HG02588 (cell line): ENCODE measurements around the gene FCRLA.

Experiments
- ATAC-seq: cut with Tn5 transposase; IDR thresholded peaks from one replicate; pipeline ENCODE4 v1.9.1; 2021; ENCODE audit warnings: mild to moderate bottlenecking, moderate library complexity; ENCODE audit not compliant: unreplicated experiment

The FCRLA gene

DNA sequence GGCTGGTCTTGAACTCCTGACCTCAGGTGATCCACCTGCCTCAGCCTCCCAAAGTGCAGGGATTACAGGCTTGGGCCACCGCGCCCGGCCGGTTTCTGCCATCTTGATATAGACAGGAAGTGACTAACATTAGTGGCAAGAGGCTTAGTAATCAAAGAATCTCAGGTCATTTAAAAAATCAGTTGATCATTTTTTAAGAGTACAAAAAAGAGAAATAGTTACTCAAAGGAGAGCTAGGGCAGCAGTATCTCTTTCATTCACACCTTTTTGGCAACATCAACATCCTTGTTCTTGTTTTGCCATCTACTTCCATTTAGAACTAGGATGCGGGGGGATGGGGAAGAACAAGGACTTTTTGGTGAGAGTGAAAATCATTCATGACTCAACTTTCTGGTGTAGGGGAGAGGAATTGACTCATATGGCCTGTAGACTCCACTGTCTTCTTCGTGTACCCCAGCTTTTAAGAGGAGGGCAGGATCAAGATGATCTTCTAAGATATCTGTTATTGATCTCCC, 23.1 kb downstream of the FCRLA start:
- no peak for ATAC-seq

DNA sequence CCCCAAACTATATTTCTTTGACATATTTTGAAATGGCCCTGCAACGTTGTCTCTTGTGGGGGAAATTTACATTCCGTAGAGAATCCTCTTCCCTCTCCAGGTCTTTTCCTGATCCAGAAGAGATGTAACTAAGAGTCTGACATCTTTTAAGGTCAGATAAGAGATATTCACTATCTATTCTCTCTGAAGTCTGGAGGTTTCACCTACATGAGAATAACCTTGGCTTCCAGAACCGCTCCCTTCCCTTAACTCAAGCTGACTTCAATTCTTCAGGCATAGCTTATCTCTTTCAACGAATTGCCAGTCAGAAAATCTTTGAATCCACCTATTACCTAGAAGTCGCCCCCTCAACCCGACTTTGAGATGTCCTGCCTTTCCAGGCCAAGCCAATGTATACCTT, 24.2 kb downstream of the FCRLA start:
- ATAC-seq: no peak

DNA sequence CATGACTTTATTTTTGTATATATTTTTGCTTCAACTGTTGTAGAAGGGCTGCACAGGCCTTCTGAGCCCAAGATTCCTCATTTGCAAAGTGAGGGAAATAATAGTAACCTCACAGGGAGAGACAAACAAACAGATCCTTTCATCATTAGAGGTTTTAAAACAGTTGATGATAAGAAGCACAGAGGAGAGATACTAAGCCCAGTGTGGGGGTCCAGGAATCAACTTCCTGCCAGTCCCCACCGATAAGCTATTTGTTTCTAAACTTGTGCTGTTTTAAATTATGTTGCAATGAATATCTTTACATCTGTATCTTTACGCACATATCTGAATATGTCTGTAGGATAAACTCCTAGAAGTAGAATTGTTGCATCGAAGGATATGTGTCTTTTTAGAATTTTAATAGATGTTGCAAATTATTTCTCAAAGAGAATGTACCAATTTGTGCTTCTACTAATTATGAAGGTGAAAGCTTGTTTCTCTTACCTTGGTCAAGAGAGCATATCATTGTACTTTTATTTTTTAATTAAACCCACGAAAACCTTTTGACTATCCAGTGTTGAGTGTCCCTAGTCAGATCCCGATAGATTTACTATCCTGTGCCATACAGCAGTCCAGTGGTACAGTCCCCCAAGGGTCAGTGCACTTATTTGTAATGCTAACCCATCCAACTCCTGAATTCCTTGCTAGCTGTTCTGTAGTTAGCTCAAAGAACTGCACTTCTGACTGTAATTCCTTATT, 25.1 kb downstream of the FCRLA start:
- ATAC-seq: no peak

DNA sequence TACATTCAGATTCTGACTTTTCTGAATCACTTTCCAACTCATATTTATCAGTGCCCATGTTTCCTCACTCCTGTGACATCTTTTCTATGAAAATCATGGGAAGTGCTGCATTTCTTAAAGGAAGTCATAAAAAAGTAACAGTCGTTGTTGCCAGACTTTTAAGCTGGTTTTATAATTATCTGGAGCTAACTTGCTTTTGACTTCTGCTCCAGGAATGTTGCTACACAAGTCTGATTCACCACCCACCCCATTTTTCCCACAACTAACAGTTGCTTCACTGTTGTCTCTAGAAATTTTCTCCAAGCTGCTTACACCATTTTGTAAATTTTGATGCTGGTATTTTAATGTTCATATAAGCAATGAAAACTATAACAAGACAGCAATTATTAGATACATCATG, 26.5 kb downstream of the FCRLA start:
- no peak for ATAC-seq

DNA sequence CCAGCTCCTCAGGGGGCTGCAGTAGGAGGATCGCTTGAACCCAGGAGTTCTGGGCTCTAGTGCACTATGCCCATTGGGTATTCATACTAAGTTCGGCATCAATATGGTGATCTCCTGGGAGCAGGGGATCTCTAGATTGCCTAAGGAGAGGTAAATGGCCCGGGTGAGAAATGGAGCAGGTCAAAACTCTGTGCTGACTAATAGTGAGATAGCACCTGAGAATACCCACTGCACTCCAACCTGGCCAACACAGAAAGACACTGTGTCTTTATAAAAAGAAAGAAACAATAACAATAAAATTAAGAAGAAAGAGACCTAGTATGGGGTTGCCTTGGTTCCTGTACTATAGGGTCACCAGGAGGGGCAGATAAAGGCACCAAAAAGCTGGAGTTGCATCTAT, 28.8 kb downstream of the FCRLA start:
- no peak for ATAC-seq

DNA sequence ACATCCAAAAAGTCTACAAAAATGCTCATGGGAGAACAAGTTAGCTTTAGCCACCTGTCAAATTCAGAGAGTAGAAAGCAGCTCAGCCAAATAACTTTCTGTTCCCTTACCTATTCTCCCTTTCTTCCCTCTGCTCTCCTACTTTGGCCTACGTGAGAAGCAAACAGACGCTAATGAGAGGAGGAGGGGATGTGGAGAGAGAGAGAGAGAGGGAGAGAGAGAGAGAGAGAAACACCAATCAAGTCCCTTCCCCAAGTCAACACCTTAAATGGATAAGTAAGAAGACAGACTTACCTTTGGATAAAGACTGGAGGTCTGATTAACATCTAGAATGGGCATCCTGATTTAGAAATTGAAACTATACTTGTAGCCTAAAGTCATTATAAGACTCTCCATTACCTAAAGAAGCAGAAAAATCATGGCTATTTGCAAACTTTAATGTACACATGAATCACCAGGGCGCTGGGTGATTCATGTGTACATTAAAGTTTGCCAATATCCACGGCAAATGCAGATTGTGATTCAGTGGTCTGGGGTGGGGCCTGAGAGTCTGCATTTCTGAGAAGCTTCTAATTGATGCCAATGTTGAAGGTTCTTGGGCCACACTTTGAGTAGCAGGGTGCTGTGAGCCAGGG, 29.4 kb downstream of the FCRLA start:
- no peak for ATAC-seq

DNA sequence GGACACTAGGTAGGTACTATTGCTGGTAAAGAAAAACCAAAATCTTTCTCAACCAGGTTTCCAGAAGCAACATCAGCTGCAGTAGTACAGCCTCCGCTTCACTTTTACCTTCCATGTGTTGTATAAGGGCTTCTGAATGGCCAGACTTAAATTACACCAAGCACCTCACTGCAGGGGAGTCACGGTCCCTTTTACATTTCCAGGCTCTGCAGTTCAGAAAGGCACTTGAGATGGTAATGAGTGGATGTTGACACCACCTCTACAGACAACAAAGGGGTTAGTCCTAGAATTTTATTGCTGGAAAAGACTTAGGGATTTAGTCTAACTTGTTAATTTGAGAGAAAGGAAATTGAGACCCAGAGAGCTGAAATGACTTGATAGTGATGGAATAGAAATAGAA, 30.6 kb downstream of the FCRLA start:
- no peak for ATAC-seq

DNA sequence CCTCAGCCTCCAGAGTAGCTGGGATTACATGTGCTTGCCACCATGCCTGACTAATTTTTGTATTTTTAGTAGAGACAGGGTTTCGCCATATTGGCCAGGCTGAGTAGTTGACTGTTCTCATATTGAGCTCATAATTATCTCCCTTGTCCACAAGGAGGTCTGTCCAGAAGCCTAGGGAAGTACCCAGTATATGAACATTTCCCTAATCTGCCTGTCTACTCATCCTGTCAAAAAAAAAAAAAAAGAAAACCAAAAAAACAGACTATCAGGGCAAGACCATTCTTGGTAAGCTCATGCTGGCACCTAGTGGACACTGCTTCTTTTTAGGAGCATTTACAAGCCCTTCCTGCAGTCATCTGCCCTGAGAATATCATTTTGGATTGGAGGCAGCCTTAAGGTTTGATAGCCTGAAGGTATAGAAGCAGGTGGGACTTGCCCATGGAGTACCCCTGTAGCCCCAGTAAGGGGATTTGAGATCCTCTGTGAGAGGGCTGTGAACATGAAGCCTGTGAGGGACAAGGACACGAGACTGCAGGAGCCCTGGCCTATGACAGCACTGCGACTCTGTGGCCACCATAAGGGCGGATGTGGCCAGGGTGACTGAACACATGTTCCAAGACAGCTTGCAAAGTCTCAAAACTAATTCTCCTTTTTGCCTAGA, 31.7 kb downstream of the FCRLA start:
- peak; percentile 65 for ATAC-seq

DNA sequence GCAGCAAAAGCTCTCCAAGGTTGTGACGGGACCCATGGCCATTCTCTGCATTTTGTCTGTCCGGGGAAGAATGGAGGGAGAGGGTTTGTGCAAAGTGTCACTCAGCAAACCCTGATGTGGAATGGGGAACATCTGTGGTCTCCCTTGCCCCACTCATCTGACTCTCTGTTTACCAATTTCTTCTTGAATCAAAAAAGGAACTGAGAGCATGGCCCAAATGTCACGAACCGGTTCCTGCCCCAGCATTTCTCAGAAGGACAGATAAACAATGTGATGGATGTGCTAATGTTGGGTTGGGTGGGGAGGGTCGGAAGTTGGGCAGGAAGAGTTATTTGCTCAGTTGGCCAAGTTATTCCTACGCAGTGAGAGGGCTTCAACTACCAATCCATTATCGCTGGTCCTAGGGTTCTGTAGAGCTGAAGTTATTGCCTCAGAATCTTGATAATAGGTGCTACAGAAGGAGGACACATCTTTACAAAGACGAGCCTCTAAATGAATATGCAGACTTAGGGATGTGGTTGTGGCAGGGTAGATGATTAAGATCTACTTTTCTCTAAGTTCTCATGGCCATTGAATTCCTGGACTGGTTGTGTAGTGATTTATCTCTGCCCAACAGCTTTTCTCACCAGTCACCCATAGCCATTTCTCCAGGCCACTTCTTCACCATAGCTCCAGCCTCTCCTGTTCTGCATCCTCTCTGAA, 33.0 kb downstream of the FCRLA start:
- ATAC-seq: no peak

DNA sequence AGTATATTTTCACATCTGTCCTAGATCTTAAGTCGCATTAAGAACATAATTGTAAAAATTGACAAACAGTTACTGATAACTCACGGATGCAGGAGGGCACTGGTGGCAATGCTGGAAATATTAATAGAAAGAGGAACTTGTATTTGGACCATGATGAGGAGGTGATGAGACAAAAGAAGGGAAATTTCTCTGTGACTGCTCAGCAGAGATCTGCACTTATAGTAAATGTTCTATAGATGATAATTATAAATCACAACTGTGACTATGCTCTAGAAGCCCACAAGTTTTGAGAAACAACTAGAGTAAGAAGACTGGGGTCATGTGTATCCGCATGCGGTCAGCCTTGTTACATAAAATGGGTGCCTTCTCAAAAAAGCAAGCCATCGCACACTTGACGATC, 33.9 kb downstream of the FCRLA start:
- ATAC-seq: no peak

DNA sequence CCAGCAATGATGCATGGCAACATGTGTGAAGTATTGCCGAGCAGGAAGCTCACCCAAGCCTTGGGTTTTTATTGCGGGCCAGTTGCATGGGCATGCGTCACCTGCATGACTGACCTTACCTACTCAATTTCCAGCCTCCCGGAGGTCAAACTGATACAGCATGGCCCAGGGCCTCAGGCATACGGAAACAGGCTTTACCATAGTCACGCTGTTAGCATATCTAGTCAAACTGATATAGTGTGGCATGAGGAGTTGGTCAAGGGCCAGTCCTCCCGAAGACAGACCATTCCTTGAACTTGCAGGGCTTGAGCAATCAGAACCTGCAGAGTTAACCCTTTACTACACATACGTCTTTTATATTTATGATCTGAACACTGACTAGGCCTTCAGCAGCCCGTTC, 36.2 kb downstream of the FCRLA start:
- no peak for ATAC-seq

DNA sequence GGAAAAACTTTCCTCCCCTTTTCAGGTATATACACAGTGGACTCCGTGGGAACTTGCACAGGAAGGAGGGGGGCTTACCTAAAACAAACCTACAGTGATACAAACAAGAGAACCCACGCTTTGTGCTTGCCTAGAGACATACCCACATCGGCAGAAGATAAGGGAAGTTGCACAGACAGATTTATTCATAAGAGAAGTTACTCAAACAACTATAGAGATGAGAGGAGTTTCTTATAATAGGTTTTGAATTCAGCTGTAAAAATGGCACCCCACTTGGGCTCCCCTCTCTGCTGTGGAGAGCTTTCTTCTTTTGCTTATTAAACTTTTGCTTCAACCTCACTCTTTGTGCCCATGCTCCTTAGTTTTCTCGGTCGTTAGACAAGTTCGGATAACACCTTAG, 40.8 kb downstream of the FCRLA start:
- no peak for ATAC-seq

DNA sequence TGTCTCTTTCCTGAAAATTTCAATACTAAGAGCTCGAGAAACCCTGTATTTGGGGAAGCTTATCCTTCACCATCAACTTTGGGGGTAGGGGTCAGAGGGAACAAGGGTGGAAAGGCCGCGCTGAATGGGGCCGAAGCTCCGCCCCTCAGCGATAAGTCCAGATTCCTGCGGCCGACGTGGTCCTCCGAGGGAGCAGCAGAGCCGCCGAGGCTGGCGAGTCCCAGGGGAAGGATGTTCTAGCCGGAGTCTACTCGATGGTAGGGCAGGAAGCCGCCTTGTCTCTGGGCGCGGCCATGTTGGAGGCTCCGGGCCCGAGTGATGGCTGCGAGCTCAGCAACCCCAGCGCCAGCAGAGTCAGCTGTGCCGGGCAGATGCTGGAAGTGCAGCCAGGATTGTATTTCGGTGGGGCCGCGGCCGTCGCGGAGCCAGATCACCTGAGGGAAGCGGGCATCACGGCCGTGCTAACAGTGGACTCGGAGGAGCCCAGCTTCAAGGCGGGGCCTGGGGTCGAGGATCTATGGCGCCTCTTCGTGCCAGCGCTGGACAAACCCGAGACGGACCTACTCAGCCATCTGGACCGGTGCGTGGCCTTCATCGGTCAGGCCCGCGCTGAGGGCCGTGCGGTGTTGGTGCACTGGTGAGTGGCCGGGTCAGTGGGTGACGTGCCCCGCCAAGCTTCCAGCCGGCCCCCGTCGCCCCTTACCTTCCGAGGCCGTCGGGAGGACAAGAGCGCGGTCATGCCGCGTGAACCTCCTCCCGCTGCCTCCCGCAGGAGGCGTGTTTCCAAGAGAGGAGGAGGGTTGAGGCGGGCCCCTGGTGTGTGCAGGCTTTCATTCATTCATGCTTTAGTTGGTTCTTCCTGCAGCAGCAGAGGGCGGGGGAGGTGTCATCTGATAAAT, 42.7 kb downstream of the FCRLA start, which contains the start of gene DUSP12:
TSS of gene DUSP12 (plus strand) at position 278 of the 899 bp plus-strand sequence. CDS start at position 294, 16 bp downstream.
- peak; percentile 96 for ATAC-seq

DNA sequence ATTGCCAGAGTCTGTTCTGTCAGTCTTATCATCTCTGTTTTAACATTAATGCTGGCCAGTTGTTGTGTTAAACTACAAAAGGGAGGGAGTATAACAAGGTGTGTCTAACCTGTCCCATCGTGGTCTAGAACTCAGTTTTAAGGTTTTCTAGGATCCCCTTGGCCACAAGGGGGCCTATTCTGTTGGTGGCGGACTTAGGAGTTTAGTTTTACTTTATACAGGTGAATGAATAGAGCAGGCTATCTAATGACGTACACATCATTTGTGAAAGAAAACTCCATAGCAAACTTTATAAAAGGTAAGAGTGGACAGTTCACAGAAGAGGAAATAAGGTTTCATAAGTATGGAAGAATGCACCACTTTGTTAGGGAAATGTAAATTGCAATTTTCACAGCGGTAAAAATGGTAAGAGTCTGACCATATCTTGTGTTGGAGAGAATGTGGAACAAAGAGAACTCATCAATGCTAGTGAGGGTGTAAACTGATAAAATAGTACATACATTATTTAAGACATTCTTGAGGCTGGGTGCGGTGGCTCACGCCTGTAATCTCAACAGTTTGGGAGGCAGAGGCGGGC, 56.6 kb downstream of the FCRLA start:
- ATAC-seq: no peak
